Caco-2 (cell line): ENCODE results near the gene ADRA2B. TPM values are rescaled to one million over a fixed set of nuclear protein-coding genes. Genes with fewer than 3 reads are reported as not detected.

ENCODE experiments used
- BruUV-seq: library from RNA; stranded (reverse); fragments of 400-500 nt; replicated peaks from 2 replicates; lab custom pipeline; 2021; lab: Mats Ljungman, UMichigan
- CTCF ChIA-PET: fragments of 300-600 bp; sonication (Branson Sonifier 250); formaldehyde crosslinking; loops from one replicate; lab custom pipeline; 2022; ENCODE audit warnings: antibody characterized with exemption; lab: Charles Lee
- POLR2A ChIA-PET: fragments of 300-600 bp; sonication (Branson Sonifier 250); formaldehyde crosslinking; loops from one replicate; lab custom pipeline; 2022; ENCODE audit warnings: antibody characterized with exemption; lab: Charles Lee
- DNase-seq, 2 experiments: peaks; one replicate each; pipeline versions ENCODE4 v3.0.0 to v3.0.0-alpha.2; 2020 to 2022
- H3K27me3 ChIP-seq: replicated peaks from 2 replicates; pipeline ENCODE4 v1.6.0; 2011; ENCODE audit warnings: low read length; ENCODE audit not compliant: control insufficient read depth, insufficient read depth
- H3K36me3 ChIP-seq: 2 replicates; pipeline ENCODE4 v1.5.1; 2011; ENCODE audit warnings: low read length; ENCODE audit not compliant: control insufficient read depth, insufficient read depth
- H3K4me1 ChIP-seq: fragments of 250-450 bp; sonication (Bioruptor Pico); 2 replicates; pipeline ENCODE4 v1.5.1; 2020; ENCODE audit warnings: mild to moderate bottlenecking
- H3K4me3 ChIP-seq: 2 replicates; pipeline ENCODE4 v1.5.1; 2011; ENCODE audit warnings: low read depth, mild to moderate bottlenecking, control low read depth, low read length
- H3K9me3 ChIP-seq: fragments of 250-450 bp; sonication (Bioruptor Pico); 2 replicates; pipeline ENCODE4 v1.5.1; 2020; ENCODE audit warnings: mild to moderate bottlenecking, moderate library complexity
- H3K27ac Mint-ChIP-seq: one replicate; pipeline ENCODE4 v1.8.0; 2022; ENCODE audit warnings: mixed read lengths; ENCODE audit not compliant: unreplicated experiment
- H3K27me3 Mint-ChIP-seq: one replicate; pipeline ENCODE4 v1.8.0; 2022; ENCODE audit warnings: mixed read lengths; ENCODE audit not compliant: insufficient read depth, unreplicated experiment
- H3K36me3 Mint-ChIP-seq: one replicate; pipeline ENCODE4 v1.8.0; 2022; ENCODE audit warnings: mild to moderate bottlenecking, mixed read lengths; ENCODE audit not compliant: insufficient read depth, unreplicated experiment
- H3K4me1 Mint-ChIP-seq: one replicate; pipeline ENCODE4 v1.8.0; 2022; ENCODE audit warnings: low read depth, mixed read lengths; ENCODE audit not compliant: unreplicated experiment
- H3K4me3 Mint-ChIP-seq: one replicate; pipeline ENCODE4 v1.8.0; 2022; ENCODE audit warnings: mild to moderate bottlenecking, moderate library complexity, mixed read lengths; ENCODE audit not compliant: unreplicated experiment
- H3K9me3 Mint-ChIP-seq: one replicate; pipeline ENCODE4 v1.8.0; 2022; ENCODE audit warnings: mixed read lengths; ENCODE audit not compliant: unreplicated experiment
- intact Hi-C: fragments of 100-400 bp; cut with micrococcal nuclease; formaldehyde crosslinking; loops from one replicate; pipeline ENCODE4 v1.10.0; 2022; ENCODE audit not compliant: unreplicated experiment
- total RNA-seq: library from RNA; stranded (reverse); gene quantifications from 2 replicates; pipeline ENCODE4 v1.2.3, GENCODE V29; 2022
- TF ChIP-seq, protein P1 (sequence below), 2 experiments: fragments of 200-600 bp in 1 of 2; IDR thresholded peaks; 1 replicate in 1 of 2; 2 replicates in 1 of 2; pipeline versions ENCODE4 v1.5.1 to v1.8.0; 2011 to 2022; ENCODE audit warnings: antibody characterized with exemption in 1 of 2, control low read depth in 1 of 2, inconsistent platforms in 1 of 2, low read depth in 1 of 2, low read length in 1 of 2, mild to moderate bottlenecking in 1 of 2, moderate library complexity in 1 of 2; ENCODE audit not compliant: insufficient read depth in 1 of 2, severe bottlenecking in 1 of 2, unreplicated experiment in 1 of 2

Gene ADRA2B
- total RNA-seq, 1 experiment from 2014 or later = 0.20 TPM

DNA sequence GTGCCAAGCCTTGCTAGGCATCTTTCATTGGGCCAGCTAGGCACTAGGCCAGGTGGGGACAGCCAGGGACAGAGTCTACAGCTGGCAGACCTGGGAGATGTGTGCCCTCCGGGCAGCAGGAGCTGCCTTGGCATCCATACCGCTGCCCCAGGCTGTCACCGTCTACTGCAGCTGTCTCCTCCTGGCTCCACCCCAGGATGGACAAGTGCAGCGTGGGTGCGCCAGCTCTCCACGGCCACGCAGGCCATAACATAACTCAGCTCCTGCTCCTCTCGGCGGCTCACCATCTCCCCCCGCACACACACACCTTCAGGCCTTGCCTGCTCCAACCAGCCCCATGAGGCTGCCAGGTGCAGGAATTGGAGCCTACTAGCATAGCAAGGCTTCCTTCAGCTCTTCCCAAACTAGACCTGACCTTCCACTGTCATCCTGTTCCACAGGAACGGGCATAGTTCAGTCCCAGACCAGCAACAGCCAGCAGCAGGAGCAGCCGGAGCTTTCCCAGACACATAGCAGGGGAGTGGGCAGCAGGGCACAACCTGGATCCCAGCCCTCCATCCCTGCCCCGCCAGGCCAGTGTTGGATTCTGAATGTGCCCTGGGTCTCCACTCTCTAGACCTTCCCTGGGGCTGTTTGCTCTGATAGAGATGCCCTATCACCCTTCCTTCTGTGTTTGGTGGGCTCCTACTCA is 2.5 kb upstream of the ADRA2B start:
- H3K4me3 Mint-ChIP-seq = no peak overlapping the region
- BruUV-seq = no TSS peak
- intact Hi-C loops = loop anchor here (10.0 kb wide), 2 partner anchors 94 to 124 kb away; partner anchors contain the start of gene ANKRD36C
- peaks cover 14% of the 10 kb centered on the region for H3K4me1 ChIP-seq
- no peak overlapping the region for H3K4me3 ChIP-seq
- H3K9me3 ChIP-seq = no peaks in the 10 kb centered on the region
- H3K36me3 Mint-ChIP-seq = no peaks in the 10 kb centered on the region
- no peak overlapping the region for H3K27ac Mint-ChIP-seq
- H3K36me3 ChIP-seq = no peaks in the 10 kb centered on the region
- TF ChIP-seq, protein P1, sequence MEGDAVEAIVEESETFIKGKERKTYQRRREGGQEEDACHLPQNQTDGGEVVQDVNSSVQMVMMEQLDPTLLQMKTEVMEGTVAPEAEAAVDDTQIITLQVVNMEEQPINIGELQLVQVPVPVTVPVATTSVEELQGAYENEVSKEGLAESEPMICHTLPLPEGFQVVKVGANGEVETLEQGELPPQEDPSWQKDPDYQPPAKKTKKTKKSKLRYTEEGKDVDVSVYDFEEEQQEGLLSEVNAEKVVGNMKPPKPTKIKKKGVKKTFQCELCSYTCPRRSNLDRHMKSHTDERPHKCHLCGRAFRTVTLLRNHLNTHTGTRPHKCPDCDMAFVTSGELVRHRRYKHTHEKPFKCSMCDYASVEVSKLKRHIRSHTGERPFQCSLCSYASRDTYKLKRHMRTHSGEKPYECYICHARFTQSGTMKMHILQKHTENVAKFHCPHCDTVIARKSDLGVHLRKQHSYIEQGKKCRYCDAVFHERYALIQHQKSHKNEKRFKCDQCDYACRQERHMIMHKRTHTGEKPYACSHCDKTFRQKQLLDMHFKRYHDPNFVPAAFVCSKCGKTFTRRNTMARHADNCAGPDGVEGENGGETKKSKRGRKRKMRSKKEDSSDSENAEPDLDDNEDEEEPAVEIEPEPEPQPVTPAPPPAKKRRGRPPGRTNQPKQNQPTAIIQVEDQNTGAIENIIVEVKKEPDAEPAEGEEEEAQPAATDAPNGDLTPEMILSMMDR (IDR thresholded peaks at IDR 0.05; ENCODE audit: insufficient read depth in 1 of 2, low read depth in 1 of 2, low read length in 1 of 2, severe bottlenecking in 1 of 2, unreplicated experiment in 1 of 2) = no peak
- no peak for DNase-seq
- H3K9me3 Mint-ChIP-seq = no peaks in the 10 kb centered on the region
- H3K27me3 ChIP-seq = no peaks in the 10 kb centered on the region
- H3K4me1 Mint-ChIP-seq = peaks cover 5% of the 10 kb centered on the region
- H3K27me3 Mint-ChIP-seq = peaks cover 23% of the 10 kb centered on the region
- ChIA-PET POLR2A (no interaction called here), CTCF (interaction anchor here (0.7 to 1.5 kb wide), 2 partner anchors 56 to 96 kb away, joined by 3 to 4 read pairs; no protein-coding TSS in a partner anchor)

DNA sequence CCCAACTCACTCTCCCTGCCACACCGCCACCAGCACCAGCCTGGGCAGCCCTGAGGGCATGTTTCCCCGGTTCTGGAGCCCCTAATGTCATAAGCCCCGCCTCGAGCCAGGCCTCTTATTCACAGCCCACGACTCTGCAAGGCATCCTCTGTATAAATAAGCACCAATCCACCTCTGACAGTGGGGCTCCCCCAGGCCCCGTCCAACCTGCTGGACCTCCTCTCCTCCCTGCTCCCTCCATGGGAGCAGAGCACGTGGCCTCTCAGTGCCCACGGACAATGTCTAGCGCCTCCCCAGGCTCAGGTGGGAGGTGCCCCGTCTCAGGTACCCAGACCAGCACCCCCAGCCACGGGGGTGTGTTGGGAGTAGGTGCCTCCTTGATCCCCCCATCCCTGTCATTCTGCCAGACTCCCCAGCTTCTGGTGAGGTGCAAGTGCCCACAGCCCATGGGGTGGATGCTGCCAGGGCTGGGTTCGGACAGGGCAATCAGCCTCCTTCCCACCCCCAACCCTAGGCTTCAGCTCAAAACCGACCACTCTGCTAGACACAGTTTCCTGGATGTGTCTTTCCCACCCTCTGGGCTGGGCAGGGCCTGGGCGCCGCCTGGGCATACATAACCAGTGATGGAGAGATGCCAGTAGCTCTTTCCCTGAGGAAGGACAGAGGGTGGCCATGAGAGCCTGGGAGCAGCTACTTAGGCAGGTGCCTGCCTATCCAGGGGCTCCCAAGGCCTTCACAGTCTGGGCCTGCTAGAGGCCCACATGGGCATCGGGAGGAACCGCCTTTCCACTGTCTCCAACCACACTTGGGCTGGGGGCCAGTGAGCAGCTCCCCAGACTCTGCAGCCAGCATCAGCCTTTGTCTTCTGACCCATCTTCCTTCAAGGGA is 1.6 kb upstream of the ADRA2B start:
- CTCF ChIA-PET = interaction anchor here (0.7 to 2.2 kb wide), 9 partner anchors 10 to 125 kb away, joined by 3 to 12 read pairs (median 6); partner anchors contain the start of genes ASTL and DUSP2
- Mint-ChIP-seq H3K9me3 (no peaks in the 10 kb centered on the region), H3K27me3 (peaks cover 23% of the 10 kb centered on the region), H3K27ac (no peak overlapping the region), H3K4me1 (peaks cover 5% of the 10 kb centered on the region), H3K4me3 (peak overlapping the region; percentile 78), H3K36me3 (no peaks in the 10 kb centered on the region)
- no TSS peak for BruUV-seq
- DNase-seq = peak in 1 of 2 experiments; percentile 51
- no peaks in the 10 kb centered on the region for H3K27me3 ChIP-seq
- TF ChIP-seq, protein P1 (IDR thresholded peaks at IDR 0.05; ENCODE audit: insufficient read depth in 1 of 2, low read depth in 1 of 2, low read length in 1 of 2, severe bottlenecking in 1 of 2, unreplicated experiment in 1 of 2) = peak in 1 of 2 experiments; percentile 29
- no peaks in the 10 kb centered on the region for H3K36me3 ChIP-seq
- no peak overlapping the region for H3K4me3 ChIP-seq
- H3K4me1 ChIP-seq = peaks cover 14% of the 10 kb centered on the region
- H3K9me3 ChIP-seq = no peaks in the 10 kb centered on the region
- POLR2A ChIA-PET = no interaction called here
- intact Hi-C loops = loop anchor here (10.0 kb wide), 2 partner anchors 93 to 123 kb away; partner anchors contain the start of gene ANKRD36C
